ENCODE data around the gene MVP. TPM values are rescaled to one million over a fixed set of nuclear protein-coding genes. Genes with fewer than 3 reads are reported as not detected.
A peak's percentile ranks its signal among the peaks of the same experiment; 100 is the strongest.
"Not testable (repeated sequence)": the region's sequence is repeated elsewhere in the genome, so short reads cannot be mapped to it uniquely, and the experiment has no call there.

Gene MVP
- total RNA-seq, 4 donors from 2014 or later, result 101 to 156 (median 123) TPM

GRCh38 chr16:29790949-29791844 lies 29.1 kb upstream of the MVP start:
- peak overlapping the region; percentile 60 to 91 (median 84) for H3K27ac ChIP-seq (replicated peaks in 1 of 4)
- 2% methylated on average over 31 of the region's 31 CpGs for WGBS
- H3K4me3 ChIP-seq, result peak overlapping the region; percentile 76 to 93 (median 91)
- no peaks in the 10 kb centered on the region for H3K9me3 ChIP-seq
- H3K4me1 ChIP-seq, result peaks cover 16 to 28% (median 19%) of the 10 kb centered on the region in 4 donors
- TF ChIP-seq EP300 (IDR thresholded peaks at IDR 0.05) (no peak), POLR2A (IDR thresholded peaks at IDR 0.05; ENCODE audit: low read depth) (no peak), POLR2AphosphoS5 (IDR thresholded peaks at IDR 0.05) (no peak), CTCF (IDR thresholded peaks at IDR 0.05) (no peak)
- intact Hi-C loops (cut with DNase I), result loop anchor here (10.0 kb wide), 1 partner anchor 204 kb away; the partner anchor contains the start of genes HIRIP3 and INO80E
- no peaks in the 10 kb centered on the region for H3K36me3 ChIP-seq
- DNase-seq (ENCODE audit: extremely low spot score), result no peak
- no peaks in the 10 kb centered on the region for H3K27me3 ChIP-seq

- WGBS, result 71% methylated on average over 9 of the region's 9 CpGs
- intact Hi-C loops (cut with DNase I), result loop anchor here (10.0 kb wide), 1 partner anchor 203 kb away; the partner anchor contains the start of genes HIRIP3 and INO80E
- Histone ChIP-seq H3K27me3 (no peaks in the 10 kb centered on the region), H3K9me3 (no peaks in the 10 kb centered on the region), H3K27ac (replicated peaks in 1 of 4) (no peak overlapping the region), H3K4me1 (peaks cover 16 to 28% (median 19%) of the 10 kb centered on the region in 4 donors), H3K36me3 (peaks cover 0 to 6% (median 4%) of the 10 kb centered on the region in 4 donors), H3K4me3 (no peak overlapping the region)
- no peak for DNase-seq (ENCODE audit: extremely low spot score)
- TF ChIP-seq POLR2AphosphoS5 (IDR thresholded peaks at IDR 0.05) (no peak), CTCF (IDR thresholded peaks at IDR 0.05) (no peak), POLR2A (IDR thresholded peaks at IDR 0.05; ENCODE audit: low read depth) (no peak), EP300 (IDR thresholded peaks at IDR 0.05) (no peak)
Measured at GRCh38 chr16:29791845-29792807, 28.1 kb upstream of the MVP start.

- not testable (repeated sequence) for H3K9me3 ChIP-seq; H3K27me3 ChIP-seq; H3K27ac ChIP-seq (replicated peaks in 1 of 4); DNase-seq (ENCODE audit: extremely low spot score); H3K4me3 ChIP-seq
- peaks cover 0 to 16% (median 11%) of the 10 kb centered on the region in 4 donors for H3K36me3 ChIP-seq
- H3K4me1 ChIP-seq, result peaks cover 16 to 28% (median 19%) of the 10 kb centered on the region in 4 donors
- 89% methylated on average over 13 of the region's 18 CpGs for WGBS
- intact Hi-C loops (cut with DNase I), result loop anchor here (10.0 kb wide), 1 partner anchor 202 kb away; the partner anchor contains the start of genes HIRIP3 and INO80E
Measured at GRCh38 chr16:29793153-29793552, 27.1 kb upstream of the MVP start.

- Histone ChIP-seq H3K27me3 (no peaks in the 10 kb centered on the region), H3K4me1 (peaks cover 16 to 26% (median 19%) of the 10 kb centered on the region in 4 donors), H3K27ac (replicated peaks in 1 of 4) (no peak overlapping the region), H3K36me3 (peaks cover 4 to 28% (median 22%) of the 10 kb centered on the region in 4 donors), H3K4me3 (no peak overlapping the region), H3K9me3 (no peaks in the 10 kb centered on the region)
- no peak for DNase-seq (ENCODE audit: extremely low spot score)
- no peak for TF ChIP-seq EP300 (IDR thresholded peaks at IDR 0.05)
- no peak for TF ChIP-seq CTCF (IDR thresholded peaks at IDR 0.05)
- TF ChIP-seq POLR2A (IDR thresholded peaks at IDR 0.05; ENCODE audit: low read depth), result no peak
- no peak for TF ChIP-seq POLR2AphosphoS5 (IDR thresholded peaks at IDR 0.05)
- intact Hi-C loops (cut with DNase I), result loop anchor here (10.0 kb wide), 1 partner anchor 201 kb away; the partner anchor contains the start of genes HIRIP3 and INO80E
- 96% methylated on average over 3 of the region's 3 CpGs for WGBS
Measured at GRCh38 chr16:29794231-29794710, 26.0 kb upstream of the MVP start.
